Muscle of back (tissue), 11 donors: Measurements from ENCODE around the gene CD226. TPM values are rescaled to one million over a fixed set of nuclear protein-coding genes. Genes with fewer than 3 reads are reported as not detected.
A peak's percentile ranks its signal among the peaks of the same experiment; 100 is the strongest.
"Not testable (repeated sequence)": the region's sequence is repeated elsewhere in the genome, so short reads cannot be mapped to it uniquely, and the experiment has no call there.

Experiments
- DNase-seq, 3 donors: peaks; one replicate each; pipeline versions ENCODE4 v3.0.0 to v3.0.0-alpha.2; 2013
- polyA plus RNA-seq, 10 donors: library from polyadenylated mRNA; unstranded; fragments of 120-200 nt; gene quantifications; one replicate each; pipeline ENCODE4 v1.2.1, GENCODE V29; 2013; ENCODE audit not compliant: insufficient read length in 10 of 10

Gene CD226
- polyA plus RNA-seq, 10 donors = 0.37 to 3.4 (median 0.67) TPM

DNA sequence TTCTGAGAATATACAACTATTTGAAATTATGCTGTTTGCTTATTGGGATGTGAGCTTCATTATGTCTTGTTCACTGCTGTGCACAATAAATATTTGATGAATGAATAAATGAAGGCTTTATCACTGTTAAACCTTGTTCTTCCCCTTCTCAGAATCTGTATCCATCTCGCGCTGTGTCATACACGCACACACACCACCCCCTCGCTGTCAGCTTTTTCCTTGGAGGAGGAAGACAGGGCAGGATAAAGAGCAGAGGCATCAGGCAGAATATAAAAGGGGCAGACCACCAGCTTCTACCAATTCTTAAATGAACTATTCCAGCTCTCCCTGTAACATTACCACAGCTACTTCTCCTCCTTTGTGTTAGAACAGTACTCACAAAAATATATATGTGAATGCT lies 75.0 kb downstream of the CD226 start:
- no peak for DNase-seq

DNA sequence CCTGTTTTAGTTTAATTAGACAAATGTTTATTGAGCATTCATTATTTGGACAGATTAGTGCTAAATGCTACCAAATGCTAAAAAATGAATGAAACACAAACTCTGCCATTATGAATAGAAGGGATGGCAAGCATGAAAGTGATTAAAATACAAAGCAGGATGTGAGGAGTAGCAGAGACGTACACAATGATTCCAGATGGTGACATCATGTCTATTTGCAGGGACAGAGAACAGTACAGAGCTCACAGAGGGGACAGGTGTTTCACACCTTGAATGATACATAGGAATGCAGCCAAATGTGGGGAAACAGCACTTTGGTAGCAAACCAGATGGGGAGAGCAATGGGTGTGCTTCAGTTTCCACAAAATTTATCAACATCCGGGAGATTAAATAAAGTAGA lies 76.3 kb downstream of the CD226 start:
- no peak for DNase-seq

- DNase-seq = no peak
These were observed 76.9 kb downstream of the CD226 start for GRCh38 chr18:69870736-69871135.

DNA sequence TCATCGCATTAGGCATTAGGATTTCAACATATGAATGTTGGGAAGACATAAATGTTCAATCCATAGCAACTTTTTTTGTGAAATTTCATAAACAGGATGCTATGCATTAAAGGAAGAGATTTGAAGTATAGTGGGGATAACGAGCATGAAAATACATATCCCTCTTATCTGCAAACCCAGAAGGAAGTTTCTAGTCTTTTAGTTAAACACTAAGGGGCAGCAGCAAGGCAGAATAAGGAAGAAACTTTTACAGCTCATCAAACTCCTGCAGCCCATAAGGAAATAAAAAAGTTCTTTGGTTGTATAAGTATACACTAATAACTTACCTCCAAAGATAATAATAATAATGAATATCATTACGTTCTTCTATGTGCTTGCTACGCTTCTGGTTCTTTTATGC lies 81.5 kb downstream of the CD226 start:
- DNase-seq = no peak

DNA sequence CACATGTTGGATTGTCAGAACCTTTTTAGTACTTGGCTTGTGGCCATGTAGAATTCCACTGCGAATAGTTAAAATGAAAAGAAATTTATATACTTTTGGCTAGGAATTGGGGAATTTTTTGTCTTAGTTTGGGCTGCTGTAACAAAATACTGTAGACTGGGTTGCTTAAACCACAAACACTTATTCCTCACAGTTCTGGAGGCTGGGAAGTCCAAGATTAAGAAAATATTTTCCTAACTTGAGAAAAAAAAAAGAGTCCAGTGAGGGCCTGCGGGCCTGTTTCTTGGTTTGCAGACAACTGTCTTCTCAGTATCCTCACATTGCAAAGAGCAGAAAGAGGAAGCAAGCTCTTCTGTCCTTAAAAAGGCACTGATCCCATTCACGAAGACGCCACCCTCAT lies 81.9 kb downstream of the CD226 start:
- DNase-seq = no peak

DNA sequence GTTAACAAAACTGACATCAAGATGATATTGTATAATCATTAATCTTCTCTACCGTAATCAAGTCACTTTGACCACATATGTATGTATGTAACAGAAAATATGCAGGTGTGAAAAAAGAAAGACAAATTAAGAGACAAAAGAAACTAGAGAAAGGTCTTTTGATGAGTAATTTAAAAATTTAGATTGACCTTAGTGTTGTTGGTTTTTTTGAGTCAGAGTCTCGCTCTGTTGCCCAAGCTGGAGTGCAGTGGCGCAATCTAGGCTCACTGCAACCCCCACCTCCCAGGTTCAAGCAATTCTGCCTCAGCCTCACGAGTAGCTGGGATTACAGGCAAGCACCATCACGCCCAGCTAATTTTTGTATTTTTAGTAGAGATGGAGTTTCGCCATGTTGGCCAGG lies 82.9 kb downstream of the CD226 start:
- DNase-seq = not testable (repeated sequence)

DNA sequence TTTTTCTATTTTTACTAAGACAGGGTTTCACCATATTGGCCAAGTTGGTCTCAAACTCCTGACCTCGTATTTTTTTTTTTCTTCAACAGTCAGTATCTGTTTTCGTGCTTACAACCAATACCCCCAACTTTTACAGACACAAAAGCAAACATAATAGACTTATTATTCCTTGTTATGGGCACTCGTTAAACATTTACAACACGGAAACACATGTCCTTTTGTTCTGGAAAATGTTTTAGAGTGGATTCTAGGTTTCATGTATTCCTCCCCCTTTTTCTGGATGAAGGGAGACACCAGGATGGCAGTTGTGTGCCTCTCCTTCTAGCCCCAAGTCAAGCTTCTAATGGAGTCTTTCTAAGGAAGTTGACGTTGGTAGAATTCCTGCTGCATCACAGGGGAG lies 88.8 kb downstream of the CD226 start:
- DNase-seq = no peak

- no peak for DNase-seq
These were observed 93.2 kb downstream of the CD226 start for GRCh38 chr18:69854455-69854854.

GRCh38 chr18:69853051-69853450 lies 94.6 kb downstream of the CD226 start:
- no peak for DNase-seq

- peak in 1 of 3 donors; percentile 16 for DNase-seq
These were observed 101.8 kb downstream of the CD226 start for GRCh38 chr18:69845593-69846506.

DNA sequence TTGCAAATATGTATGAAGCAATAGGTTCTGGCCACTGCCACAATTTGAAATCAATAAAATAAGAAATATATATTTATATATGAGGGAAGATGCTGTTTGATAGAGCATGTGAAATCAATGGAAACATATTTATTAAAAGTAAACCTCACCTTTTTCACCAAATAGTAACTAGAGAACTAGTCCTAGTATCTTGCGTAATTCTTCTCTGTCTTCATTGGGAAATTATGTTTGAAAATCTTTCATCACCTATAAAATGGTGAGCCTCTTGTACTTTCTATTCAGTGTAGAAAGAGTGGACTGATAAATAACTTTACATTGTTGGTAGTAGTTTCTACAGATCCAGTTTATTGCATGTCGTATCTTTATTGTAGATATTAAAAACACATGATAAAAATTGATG lies 103.0 kb downstream of the CD226 start:
- DNase-seq = no peak

DNA sequence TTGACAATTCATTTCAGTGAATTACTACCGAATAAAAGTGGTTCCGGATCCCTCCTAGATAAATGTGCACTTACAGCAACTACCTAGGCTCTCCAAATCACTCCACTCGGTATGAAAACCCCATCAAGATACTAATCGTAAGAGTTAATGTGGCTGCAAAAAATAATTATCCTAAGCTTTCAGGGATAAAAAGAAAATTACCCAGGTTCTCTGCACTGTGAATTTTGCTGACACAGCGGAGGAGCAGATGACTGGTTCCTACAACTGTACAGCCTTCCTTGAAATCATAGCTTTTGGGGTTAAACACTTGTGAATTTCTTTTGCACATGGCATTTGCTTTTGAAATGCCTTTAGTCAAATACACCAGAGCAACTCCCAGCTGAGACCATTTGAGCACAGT lies 104.7 kb downstream of the CD226 start:
- DNase-seq = no peak

GRCh38 chr18:69841117-69841516 lies 106.6 kb downstream of the CD226 start:
- no peak for DNase-seq

- DNase-seq = peak in 1 of 3 donors; percentile 13
These were observed 107.2 kb downstream of the CD226 start for GRCh38 chr18:69840445-69840844.

GRCh38 chr18:69840001-69840400 lies 107.7 kb downstream of the CD226 start:
- peak in 1 of 3 donors; percentile 19 for DNase-seq

GRCh38 chr18:69839497-69839896 lies 108.2 kb downstream of the CD226 start:
- no peak for DNase-seq

GRCh38 chr18:69838620-69839411 lies 108.9 kb downstream of the CD226 start:
- no peak for DNase-seq

GRCh38 chr18:69838003-69838402 lies 109.7 kb downstream of the CD226 start:
- DNase-seq = no peak

- not testable (repeated sequence) for DNase-seq
These were observed 112.7 kb downstream of the CD226 start for GRCh38 chr18:69834980-69835379.

GRCh38 chr18:69830189-69830588 lies 117.5 kb downstream of the CD226 start:
- no peak for DNase-seq

- no peak for DNase-seq
These were observed 127.1 kb downstream of the CD226 start for GRCh38 chr18:69820538-69820937.

- DNase-seq = no peak
These were observed 128.2 kb downstream of the CD226 start for GRCh38 chr18:69819460-69819859.
